ENCODE measurements around the gene SGCD.

GRCh38 chr5:156394642-156395305 lies 67.8 kb downstream of the SGCD start:
- TF ChIP-seq EZH2 (IDR thresholded peaks at IDR 0.05; ENCODE audit: insufficient read depth, poor library complexity, severe bottlenecking), result no peak
- no peak for TF ChIP-seq EZH2phosphoT487 (IDR thresholded peaks at IDR 0.05; ENCODE audit: insufficient read depth, low read depth)

Measured in GM23248 (cell line).